ENCODE measurements around the gene ZNRF1. TPM values are rescaled to one million over a fixed set of nuclear protein-coding genes. Genes with fewer than 3 reads are reported as not detected.

The ZNRF1 gene
- total RNA-seq, 2 experiments from 2014 or later = 11.0 to 13.7 TPM

DNA sequence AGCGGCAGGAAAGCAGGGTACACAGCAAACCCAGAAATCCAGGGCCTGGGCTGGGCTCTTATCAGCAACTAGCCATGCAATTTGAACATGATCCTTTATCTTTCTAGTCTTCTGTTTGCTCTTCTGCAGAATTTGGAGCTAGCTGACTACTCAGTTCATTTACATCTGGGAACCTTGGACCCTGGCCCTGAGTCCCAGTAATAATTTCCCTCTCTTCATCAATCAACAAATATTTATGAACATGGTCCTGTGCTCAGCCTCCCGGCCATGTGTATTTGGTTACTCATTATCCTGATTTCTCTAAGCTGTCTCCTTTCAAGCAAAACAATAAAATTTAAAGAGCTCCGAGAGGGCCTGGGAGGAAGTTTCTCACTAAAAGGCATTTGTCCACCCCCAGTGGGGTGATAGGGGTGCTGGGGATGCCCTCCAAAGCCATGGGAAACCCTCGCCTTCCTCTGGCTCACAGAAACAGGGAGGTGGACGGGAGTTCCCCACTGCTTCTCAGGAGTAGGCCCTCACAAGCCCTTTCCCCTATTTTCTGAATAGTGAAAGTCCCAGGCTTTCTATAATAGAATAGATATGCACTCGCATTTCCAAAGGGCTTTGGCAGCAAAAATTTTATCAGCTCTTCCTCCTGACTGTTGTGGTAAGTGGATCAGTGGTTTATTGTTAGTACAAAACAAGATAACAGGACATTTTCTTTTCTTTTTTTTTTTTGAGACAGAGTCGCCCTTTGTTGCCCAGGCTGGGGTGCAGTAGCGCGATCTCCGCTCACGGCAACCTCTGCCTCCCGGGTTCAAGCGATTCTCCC is 7.0 kb upstream of the ZNRF1 start:
- intact Hi-C loops (cut with micrococcal nuclease) = no loop called here
- no peak for ATAC-seq
- H3K27me3 Mint-ChIP-seq = no peaks in the 10 kb centered on the region

DNA sequence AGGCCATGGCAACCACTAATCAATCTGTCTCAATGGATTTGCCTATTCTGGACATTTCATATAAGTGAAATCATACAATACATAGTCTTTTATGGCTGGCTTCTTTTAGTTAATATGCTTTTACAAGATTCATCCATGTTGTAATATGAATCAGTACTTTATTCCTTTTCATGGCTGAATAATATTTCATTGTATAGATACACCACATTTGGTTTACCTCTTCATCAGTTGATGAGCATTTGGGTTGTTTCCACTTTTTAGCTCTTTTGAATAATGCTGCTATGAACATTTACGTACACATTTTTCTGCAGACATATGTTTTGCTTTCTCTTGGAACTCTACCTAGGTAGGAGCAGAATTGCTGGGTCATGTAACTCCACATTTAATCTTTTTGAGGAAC is 2.8 kb upstream of the ZNRF1 start:
- no peak for DNase-seq
- POLR2A ChIA-PET = interaction anchor here (0.6 to 1.6 kb wide), 2 partner anchors 81 to 116 kb away, joined by 3 to 7 read pairs; no protein-coding TSS in a partner anchor
- intact Hi-C loops (cut with micrococcal nuclease) = no loop called here
- H3K36me3 Mint-ChIP-seq (ENCODE audit: low read depth) = no peaks in the 10 kb centered on the region
- CTCF ChIA-PET = interaction anchor here (1.3 to 9.6 kb wide), 2 partner anchors 9 to 115 kb away, joined by 3 to 158 read pairs; no protein-coding TSS in a partner anchor
- no peak overlapping the region for H3K4me3 Mint-ChIP-seq
- H3K27me3 Mint-ChIP-seq = peaks cover 7% of the 10 kb centered on the region
- peaks cover 13% of the 10 kb centered on the region for H3K4me1 Mint-ChIP-seq (ENCODE audit: low read depth)
- H3K27ac Mint-ChIP-seq = no peak overlapping the region
- no peaks in the 10 kb centered on the region for H3K9me3 Mint-ChIP-seq
- ATAC-seq = no peak
- TF ChIP-seq, protein P1, sequence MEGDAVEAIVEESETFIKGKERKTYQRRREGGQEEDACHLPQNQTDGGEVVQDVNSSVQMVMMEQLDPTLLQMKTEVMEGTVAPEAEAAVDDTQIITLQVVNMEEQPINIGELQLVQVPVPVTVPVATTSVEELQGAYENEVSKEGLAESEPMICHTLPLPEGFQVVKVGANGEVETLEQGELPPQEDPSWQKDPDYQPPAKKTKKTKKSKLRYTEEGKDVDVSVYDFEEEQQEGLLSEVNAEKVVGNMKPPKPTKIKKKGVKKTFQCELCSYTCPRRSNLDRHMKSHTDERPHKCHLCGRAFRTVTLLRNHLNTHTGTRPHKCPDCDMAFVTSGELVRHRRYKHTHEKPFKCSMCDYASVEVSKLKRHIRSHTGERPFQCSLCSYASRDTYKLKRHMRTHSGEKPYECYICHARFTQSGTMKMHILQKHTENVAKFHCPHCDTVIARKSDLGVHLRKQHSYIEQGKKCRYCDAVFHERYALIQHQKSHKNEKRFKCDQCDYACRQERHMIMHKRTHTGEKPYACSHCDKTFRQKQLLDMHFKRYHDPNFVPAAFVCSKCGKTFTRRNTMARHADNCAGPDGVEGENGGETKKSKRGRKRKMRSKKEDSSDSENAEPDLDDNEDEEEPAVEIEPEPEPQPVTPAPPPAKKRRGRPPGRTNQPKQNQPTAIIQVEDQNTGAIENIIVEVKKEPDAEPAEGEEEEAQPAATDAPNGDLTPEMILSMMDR (IDR thresholded peaks at IDR 0.05) = no peak

More for the DNA sequence above, 7.0 kb upstream of the ZNRF1 start:
- CTCF ChIA-PET = interaction anchor here (9.6 kb wide), 1 partner anchor 119 kb away, joined by 158 read pairs; no protein-coding TSS in a partner anchor
- H3K27ac Mint-ChIP-seq = no peak overlapping the region
- no peaks in the 10 kb centered on the region for H3K9me3 Mint-ChIP-seq
- no peaks in the 10 kb centered on the region for H3K36me3 Mint-ChIP-seq (ENCODE audit: low read depth)
- no peak for DNase-seq
- POLR2A ChIA-PET = interaction anchor here (2.2 kb wide), 1 partner anchor 119 kb away, joined by 5 read pairs; no protein-coding TSS in a partner anchor
- no peaks in the 10 kb centered on the region for H3K4me1 Mint-ChIP-seq (ENCODE audit: low read depth)
- no peak overlapping the region for H3K4me3 Mint-ChIP-seq
- TF ChIP-seq, protein P1 (IDR thresholded peaks at IDR 0.05) = no peak

- intact Hi-C loops (cut with micrococcal nuclease) = no loop called here
- peaks cover 18% of the 10 kb centered on the region for H3K4me1 Mint-ChIP-seq (ENCODE audit: low read depth)
- DNase-seq (no peak), ATAC-seq (no peak)
- no peaks in the 10 kb centered on the region for H3K36me3 Mint-ChIP-seq (ENCODE audit: low read depth)
- ChIA-PET POLR2A (interaction anchor here (1.6 kb wide), 1 partner anchor 115 kb away, joined by 7 read pairs; no protein-coding TSS in a partner anchor), CTCF (interaction anchor here (1.3 to 9.6 kb wide), 4 partner anchors 10 to 125 kb away, joined by 3 to 158 read pairs (median 7); no protein-coding TSS in a partner anchor)
- H3K27ac Mint-ChIP-seq = no peak overlapping the region
- H3K9me3 Mint-ChIP-seq = no peaks in the 10 kb centered on the region
- peaks cover 10% of the 10 kb centered on the region for H3K27me3 Mint-ChIP-seq
- no peak overlapping the region for H3K4me3 Mint-ChIP-seq
- TF ChIP-seq, protein P1 (IDR thresholded peaks at IDR 0.05) = no peak
Measured at GRCh38 chr16:74997042-74997491, 1.8 kb upstream of the ZNRF1 start.

GRCh38 chr16:74999219-74999608 is 390 bp downstream of the ZNRF1 start:
- peak; percentile 21 for DNase-seq
- Mint-ChIP-seq H3K4me3 (peak overlapping the region; percentile 77), H3K27ac (no peak overlapping the region), H3K36me3 (ENCODE audit: low read depth) (no peaks in the 10 kb centered on the region), H3K9me3 (no peaks in the 10 kb centered on the region), H3K27me3 (peaks cover 10% of the 10 kb centered on the region), H3K4me1 (ENCODE audit: low read depth) (peaks cover 18% of the 10 kb centered on the region)
- ATAC-seq = peak; percentile 26
- TF ChIP-seq, protein P1 (IDR thresholded peaks at IDR 0.05) = no peak
- CTCF ChIA-PET = interaction anchor here (1.1 to 9.6 kb wide), 8 partner anchors 13 to 123 kb away, joined by 3 to 158 read pairs (median 8); partner anchors contain the start of gene WDR59
- POLR2A ChIA-PET = interaction anchor here (2.0 kb wide), 2 partner anchors 14 to 111 kb away, joined by 7 to 25 read pairs; partner anchors contain the start of gene WDR59
- intact Hi-C loops (cut with micrococcal nuclease) = loop anchor here (2.0 kb wide), 2 partner anchors 14 to 112 kb away; partner anchors contain the start of gene WDR59
